Right renal cortex interstitium (tissue), 3 donors: ENCODE data around the gene CACHD1. TPM values are rescaled to one million over a fixed set of nuclear protein-coding genes. Genes with fewer than 3 reads are reported as not detected.
"Not testable (repeated sequence)": the region's sequence is repeated elsewhere in the genome, so short reads cannot be mapped to it uniquely, and the experiment has no call there.

ENCODE experiments used
- DNase-seq, 3 donors: peaks; one replicate each; pipeline ENCODE4 v3.0.0-alpha.2; 2013; ENCODE audit warnings: low read depth in 3 of 3, low spot score in 2 of 3
- polyA plus RNA-seq, 3 donors: library from polyadenylated mRNA; unstranded; fragments of 120-200 nt; gene quantifications; one replicate each; pipeline ENCODE4 v1.2.1, GENCODE V29; 2013; ENCODE audit not compliant: insufficient read length in 3 of 3

Gene CACHD1
- polyA plus RNA-seq, 3 donors: 50.7 to 66.3 (median 56.8) TPM

- DNase-seq: no peak
These were observed 217.1 kb downstream of the CACHD1 start for GRCh38 chr1:64686828-64687724.

DNA sequence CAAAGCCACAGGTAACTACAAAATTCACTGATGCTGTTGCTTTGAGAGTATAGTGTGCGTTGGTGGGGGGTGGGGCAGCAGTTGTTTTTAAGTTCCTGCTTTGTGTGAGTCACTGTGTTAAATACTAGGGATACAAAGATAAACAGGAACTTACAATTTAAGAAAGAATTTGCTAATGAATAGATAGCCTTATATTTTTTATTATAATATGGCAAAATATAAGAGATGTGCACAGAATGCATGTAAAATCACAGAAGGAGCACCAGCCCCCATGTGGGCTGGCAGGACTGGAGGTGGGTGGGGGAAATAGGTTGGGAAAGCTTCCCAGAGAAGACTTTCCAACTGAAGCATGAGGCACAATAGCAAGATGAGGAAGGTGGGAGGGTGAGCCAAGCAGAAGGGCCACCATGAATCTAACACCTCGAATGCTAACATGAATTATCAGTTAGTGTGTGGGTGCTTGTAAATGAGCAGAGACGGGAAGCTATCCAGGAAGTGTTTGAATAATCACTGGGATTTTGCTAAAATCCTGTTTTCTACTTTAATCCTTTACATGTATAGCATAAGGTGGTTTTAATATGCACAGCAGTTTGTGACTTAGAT is 217.9 kb downstream of the CACHD1 start:
- DNase-seq: no peak

- DNase-seq: no peak
These were observed 221.7 kb downstream of the CACHD1 start for GRCh38 chr1:64691626-64692025.

DNA sequence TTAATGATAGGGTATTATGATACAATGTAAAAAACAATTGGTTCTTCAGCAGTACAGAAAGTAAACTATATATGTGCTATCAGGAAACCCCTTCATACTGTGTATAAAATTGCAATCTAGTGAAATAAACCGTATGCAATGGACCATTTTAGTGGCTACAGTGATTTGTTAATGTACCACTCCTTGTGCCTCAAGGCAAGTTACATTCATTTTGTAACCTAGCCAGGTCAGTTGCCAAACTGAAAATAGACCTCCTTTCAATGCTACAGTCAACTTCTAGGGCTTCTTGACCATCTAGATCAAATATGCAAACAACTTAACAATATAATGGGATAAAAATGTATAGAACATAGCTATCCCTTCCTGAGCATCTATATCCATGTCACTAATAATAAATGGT is 223.0 kb downstream of the CACHD1 start:
- DNase-seq: no peak

DNA sequence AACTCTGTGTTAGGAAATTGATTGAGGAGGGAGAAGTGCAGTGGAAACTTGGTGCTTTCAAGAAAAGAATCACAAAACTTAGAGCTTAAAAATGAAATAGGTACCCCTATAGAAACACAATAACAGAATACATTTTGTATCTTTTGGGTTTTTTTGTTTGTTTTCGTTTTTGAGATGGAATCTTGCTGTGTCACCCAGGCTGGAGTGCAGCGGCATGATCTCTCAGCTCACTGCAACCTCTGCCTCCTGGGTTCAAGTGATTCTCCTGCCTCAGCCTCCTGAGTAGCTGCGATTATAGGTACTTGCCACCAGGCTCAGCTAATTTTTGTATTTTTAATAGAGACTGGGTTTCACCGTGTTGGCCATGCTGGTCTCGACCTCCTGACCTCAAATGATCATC is 223.5 kb downstream of the CACHD1 start:
- DNase-seq: no peak

- no peak for DNase-seq
These were observed 226.9 kb downstream of the CACHD1 start for GRCh38 chr1:64696879-64697278.

GRCh38 chr1:64699327-64699726 is 229.4 kb downstream of the CACHD1 start:
- DNase-seq: no peak

- no peak for DNase-seq
These were observed 231.1 kb downstream of the CACHD1 start for GRCh38 chr1:64701071-64701470.

DNA sequence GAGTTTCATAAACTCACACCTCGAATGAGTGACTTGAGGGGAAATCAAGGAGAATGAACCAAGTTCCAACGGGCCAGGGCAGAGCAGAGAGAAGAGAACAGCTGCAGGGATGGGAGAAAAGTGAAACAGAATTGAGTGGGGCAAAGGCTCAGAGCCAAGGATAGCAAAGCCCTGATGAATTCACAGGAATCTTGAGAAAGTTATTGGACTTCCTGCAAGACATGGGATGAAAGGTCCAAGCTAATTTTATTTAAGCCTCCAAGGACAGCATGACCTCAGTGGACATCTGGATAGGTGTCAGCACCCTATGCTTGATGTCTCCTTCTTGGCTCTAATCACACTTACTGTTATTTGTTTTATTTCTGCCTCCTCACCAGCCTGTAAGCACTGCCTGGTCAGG is 232.0 kb downstream of the CACHD1 start:
- no peak for DNase-seq

GRCh38 chr1:64702670-64703069 is 232.7 kb downstream of the CACHD1 start:
- not testable (repeated sequence) for DNase-seq

GRCh38 chr1:64703600-64703999 is 233.7 kb downstream of the CACHD1 start:
- DNase-seq: no peak

- no peak for DNase-seq
These were observed 235.7 kb downstream of the CACHD1 start for GRCh38 chr1:64705591-64705990.

DNA sequence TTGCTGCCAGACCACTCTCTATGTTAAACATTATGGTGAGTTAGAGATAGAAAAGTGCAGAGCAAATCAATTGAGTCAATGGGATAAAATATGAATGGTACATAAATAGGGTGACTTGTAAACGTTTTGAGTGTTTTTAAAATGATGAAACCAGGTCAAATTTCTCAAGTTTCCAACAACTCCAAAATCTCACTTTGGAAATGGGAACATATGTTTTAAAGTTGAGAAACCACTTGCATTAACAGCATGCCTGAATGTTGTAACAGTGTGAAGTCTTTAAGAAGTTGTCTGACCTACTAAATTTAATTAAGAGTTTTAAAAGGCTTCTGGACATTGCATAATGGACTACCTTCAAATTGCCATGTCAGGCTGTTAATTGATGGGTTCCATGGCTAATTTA is 241.3 kb downstream of the CACHD1 start:
- DNase-seq: no peak

GRCh38 chr1:64712049-64712448 is 242.1 kb downstream of the CACHD1 start:
- DNase-seq: no peak

DNA sequence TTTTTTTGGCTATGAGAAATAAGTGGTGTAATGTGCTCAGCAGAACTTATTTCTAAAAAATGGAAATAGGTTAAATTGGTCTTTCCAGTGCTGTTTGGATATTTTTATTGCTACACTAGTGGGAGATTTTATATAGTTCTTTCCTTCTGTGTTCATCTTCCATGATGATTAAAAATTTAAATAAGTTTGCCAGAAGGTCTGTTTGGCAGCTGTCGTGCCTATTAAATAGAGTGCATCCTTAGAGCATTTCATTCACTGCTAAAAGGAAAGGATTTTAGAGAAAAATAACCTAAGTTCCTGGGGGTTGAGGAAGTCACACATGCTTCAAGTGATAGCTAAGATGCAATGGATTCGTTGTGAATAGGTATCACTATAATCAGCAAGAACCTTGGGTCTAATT is 245.3 kb downstream of the CACHD1 start:
- DNase-seq: no peak

DNA sequence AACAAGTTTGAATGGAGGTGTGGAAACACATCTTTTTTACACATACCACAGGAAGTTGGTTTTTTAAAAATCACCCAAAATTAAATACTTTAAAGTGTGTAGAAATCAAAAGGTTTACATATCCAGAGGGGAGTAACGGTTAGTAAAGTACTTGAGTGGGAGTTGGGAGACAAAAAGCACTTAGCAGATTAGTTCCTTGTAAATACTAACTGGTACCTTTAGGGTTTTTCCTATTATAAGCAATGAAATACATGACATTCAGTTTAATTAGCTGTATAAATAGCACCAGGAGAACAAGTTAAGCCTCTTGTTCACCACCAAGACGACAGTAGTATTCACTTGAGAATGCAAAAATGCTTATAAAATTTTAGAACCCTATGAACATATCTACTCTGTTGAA is 251.2 kb downstream of the CACHD1 start:
- DNase-seq: no peak

GRCh38 chr1:64721576-64722145 is 251.7 kb downstream of the CACHD1 start:
- DNase-seq: no peak

DNA sequence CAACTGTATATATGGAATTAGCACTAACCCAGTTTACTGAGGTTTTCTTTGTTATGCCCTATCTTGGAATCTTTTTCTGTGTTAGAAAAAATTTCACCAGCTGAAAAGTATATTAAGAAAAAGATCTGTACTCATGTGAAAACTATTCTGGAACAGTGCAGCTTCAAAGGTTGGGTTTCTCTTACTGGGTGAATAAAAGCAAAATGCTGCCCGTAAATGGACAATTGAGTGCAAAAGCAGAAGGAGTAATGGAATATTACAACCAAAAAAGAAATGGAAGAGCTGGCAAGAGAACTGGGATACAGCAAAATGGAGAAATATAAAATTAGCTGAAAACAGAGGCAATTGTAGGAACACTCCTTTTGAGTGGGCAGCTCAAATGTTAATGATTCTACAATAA is 257.9 kb downstream of the CACHD1 start:
- DNase-seq: no peak

- no peak for DNase-seq
These were observed 263.8 kb downstream of the CACHD1 start for GRCh38 chr1:64733581-64734286.

- DNase-seq: no peak
These were observed 264.3 kb downstream of the CACHD1 start for GRCh38 chr1:64734287-64734652.

GRCh38 chr1:64740687-64741086 is 270.8 kb downstream of the CACHD1 start:
- DNase-seq: not testable (repeated sequence)
